ENCODE measurements around the gene SPI1.
"Not testable (repeated sequence)": the region's sequence is repeated elsewhere in the genome, so short reads cannot be mapped to it uniquely, and the experiment has no call there.

Gene SPI1

GRCh38 chr11:47337229-47337924 is 41.0 kb downstream of the SPI1 start:
- no peak for DNase-seq

GRCh38 chr11:47336595-47336994 is 41.8 kb downstream of the SPI1 start:
- no peak for DNase-seq

DNA sequence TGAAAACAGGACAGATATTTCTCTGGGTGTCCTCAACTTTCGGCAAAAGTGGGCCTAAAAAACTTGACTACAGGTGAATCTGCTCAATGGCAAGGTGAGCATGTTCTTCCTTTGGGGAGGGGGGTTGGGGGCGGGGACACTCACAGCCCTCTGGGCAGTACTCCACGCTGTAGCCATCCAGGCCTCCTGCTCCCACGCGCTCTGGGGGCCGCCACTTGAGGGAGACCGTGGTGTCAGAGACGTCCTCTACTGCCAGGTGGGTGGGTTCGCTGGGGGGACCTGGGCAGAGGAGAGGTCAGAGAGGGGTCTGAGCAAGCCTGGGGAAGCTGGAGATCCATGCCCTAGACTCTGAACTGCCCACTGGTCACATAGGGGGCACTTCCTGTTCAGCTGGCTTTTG is 42.6 kb downstream of the SPI1 start:
- no peak for DNase-seq

- not testable (repeated sequence) for DNase-seq
Measured at GRCh38 chr11:47334699-47335411, 43.5 kb downstream of the SPI1 start.

DNA sequence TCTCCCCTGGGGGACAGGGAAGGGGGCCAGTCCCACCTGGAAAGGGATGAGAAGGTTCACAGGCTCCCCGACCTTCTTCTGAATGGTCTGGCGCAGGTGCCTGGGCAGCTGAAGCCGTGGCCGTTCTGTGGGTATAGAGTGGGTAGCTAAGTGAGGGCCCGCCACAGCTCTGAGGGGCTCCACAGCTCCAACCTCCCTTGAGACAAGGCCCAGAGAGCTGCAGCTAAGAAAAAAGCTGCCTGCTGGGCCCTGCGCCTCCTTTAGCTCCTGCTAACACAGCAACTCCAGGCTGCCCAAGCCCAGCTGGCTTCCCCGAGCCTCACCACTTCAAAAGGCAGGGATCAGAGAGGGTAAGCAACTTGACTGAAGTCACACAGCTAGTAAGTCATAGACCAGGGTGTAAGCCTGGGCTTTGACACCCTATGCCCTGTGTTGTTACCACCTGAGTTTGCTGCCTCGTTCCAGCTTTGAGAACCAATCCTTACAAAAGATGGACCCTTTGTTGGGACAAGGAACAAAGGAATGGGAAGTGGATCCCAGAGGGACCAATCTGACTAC is 44.4 kb downstream of the SPI1 start:
- DNase-seq, result no peak

DNA sequence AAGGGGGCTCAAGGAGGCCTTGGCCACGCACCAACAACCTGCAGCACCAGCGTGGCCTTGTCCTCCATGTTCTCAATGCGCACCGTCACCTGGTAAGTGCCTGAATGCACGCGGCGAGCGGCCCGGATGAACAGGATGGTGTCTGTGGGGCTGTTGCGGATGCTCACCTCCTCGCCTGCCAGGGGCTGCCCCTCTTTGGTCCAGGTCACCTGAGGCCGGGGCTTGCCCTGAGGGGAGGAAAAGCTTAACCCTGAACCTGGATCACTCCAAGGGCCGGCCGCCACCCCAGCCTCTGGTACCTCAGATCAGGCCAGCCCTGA is 44.9 kb downstream of the SPI1 start:
- DNase-seq, result no peak

- DNase-seq, result no peak
Measured at GRCh38 chr11:47332791-47333525, 45.4 kb downstream of the SPI1 start.

GRCh38 chr11:47332303-47332711 is 46.0 kb downstream of the SPI1 start:
- DNase-seq, result no peak

- DNase-seq, result no peak
Measured at GRCh38 chr11:47331454-47332302, 46.7 kb downstream of the SPI1 start.

- DNase-seq, result no peak
Measured at GRCh38 chr11:47329987-47330931, 48.1 kb downstream of the SPI1 start.

- DNase-seq, result no peak
Measured at GRCh38 chr11:47329431-47329986, 48.8 kb downstream of the SPI1 start.

DNA sequence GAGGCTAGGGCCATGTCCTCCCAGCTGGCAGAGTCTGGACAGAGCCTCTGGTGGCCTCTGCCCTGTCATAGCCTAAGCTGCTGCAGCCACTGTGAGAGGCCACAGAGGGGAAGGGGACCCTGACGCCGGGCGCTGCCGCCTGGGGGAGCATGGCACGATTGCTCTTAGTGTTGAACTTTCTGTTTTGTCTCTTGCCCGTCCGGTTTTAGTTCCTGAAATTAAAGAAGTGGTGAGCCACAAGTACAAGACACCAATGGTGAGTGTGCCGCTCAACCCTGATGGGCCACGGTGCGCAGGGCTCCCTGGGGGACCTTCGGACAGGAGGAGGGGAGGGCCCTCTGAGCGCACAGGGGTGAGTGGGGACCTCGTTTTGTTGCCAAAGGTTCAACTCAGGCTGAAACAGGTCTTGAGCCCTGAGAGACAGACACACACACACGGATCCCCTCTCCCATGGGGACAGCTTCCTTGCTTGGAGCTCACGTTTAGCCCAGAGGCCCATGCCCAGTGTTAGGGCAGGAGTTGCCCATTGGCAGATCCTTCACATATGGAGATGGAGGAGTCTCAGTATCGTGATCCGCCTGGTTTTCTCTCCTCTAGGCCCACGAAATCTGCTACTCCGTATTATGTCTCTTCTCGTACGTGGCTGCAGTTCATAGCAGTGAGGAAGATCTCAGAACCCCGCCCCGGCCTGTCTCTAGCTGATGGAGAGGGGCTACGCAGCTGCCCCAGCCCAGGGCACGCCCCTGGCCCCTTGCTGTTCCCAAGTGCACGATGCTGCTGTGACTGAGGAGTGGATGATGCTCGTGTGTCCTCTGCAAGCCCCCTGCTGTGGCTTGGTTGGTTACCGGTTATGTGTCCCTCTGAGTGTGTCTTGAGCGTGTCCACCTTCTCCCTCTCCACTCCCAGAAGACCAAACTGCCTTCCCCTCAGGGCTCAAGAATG is 49.6 kb downstream of the SPI1 start:
- no peak for DNase-seq

DNA sequence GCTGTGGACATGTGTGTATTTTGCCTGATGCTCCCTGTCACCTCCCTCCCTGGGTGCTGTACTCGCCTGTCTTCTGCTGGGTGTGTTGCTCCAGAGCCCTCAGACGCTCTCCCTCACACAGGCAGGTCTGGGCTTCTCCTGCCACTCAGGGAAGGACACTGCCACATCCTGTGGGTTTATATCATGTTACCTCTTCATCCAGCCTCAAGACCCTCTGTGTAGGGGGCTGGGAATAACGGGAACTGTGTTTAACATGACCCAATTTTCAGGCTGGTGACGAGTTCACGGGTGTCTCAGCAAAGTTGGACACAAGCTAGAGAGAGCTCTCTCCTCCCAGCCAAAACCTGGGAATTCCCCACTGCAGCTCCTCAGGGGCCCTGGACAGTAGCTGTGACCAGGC is 50.4 kb downstream of the SPI1 start:
- no peak for DNase-seq

DNA sequence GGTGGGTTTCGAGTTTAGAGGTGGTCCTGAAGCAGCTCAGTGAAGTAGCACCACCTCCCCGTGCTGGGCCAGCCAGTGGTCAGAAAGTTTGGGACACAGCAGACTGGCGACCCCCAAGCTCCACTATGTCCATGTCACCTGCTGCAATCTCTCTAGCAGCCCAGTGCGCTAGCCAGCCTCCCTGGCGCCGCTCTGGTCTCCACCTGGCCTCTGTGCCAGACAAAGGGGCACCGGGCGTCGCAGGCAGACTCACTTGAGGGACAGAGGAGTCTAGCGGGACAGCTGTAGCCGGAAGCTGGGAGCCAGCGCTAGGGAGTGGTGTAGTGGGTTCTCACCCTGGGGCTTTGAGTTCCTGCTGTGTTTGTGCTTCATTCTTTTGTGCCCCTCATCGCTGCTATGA is 51.3 kb downstream of the SPI1 start:
- DNase-seq, result no peak

DNA sequence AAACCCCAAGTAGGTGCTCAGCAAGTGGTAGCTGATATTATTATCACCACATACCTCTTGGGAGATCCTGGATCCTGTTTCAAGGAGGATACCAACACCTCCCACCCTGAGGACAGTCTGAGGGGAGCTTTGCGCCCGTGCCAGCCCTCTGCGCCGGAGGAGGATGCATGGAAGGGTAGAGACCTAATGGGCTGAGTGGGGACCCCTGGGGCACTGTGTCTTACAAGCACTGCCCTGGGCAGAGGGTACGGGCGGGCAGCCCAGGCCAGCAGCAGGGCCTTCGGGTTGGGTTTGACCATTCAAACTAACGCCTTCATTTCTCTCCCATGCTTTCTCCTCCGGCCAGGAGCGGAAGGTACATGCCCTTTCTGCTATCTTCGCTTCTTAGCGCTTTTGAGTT is 52.1 kb downstream of the SPI1 start:
- DNase-seq, result no peak

DNA sequence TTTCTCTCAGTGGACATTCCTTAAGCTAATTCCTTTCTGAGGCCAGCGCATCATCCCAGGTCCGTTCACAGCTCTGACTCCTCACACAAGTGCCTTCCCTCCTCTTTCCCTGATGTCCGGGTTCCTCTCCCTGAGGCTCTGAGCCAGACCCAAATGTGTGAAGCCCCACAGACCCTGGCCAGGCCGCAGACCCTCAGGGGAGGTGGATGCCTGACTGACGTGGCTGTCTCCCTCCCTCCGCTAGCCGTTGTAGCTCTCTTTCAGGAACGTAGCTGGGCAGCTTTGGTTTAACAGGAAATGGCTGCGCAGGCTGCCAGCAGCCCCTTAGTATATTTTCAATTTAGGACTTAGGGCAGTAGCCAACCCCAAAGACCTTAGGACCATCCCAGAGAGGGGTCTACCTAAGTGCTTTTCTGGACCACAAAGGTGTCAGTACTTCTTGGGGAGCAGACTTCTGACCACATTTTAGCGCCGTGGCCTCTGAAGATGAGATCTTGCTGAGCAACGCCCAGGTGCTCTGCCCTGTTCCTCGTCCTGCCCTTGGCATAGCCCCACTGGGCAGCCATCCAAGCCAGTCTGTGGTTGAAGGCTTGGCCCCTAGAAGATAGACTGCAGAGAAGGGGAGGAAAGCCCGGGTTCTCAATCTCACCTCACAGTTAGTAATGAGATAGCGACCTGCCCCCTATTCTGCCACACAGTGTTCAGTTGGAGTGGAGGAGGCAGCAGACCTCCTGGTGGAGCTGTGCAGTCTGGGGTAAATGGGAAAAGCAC is 52.9 kb downstream of the SPI1 start:
- no peak for DNase-seq

DNA sequence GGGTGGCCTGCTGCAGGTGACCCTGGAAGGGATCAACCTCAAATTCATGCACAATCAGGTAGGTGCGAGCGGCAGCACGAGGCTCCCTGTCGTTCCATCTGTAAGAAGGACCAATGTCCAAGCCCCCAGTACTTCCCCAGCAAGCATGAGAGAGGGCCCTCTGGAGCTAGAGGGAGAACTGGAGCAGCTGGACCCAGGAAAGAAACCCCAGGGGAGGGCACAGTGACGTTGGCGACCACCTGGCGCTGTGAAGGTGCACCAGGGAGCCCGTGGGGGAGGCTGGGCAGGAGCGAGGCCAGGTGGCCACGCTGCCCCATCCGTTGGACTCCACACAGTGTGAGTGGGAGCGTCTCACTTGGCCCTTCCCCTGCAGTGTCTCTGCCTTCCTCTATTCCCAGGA is 53.8 kb downstream of the SPI1 start:
- no peak for DNase-seq

DNA sequence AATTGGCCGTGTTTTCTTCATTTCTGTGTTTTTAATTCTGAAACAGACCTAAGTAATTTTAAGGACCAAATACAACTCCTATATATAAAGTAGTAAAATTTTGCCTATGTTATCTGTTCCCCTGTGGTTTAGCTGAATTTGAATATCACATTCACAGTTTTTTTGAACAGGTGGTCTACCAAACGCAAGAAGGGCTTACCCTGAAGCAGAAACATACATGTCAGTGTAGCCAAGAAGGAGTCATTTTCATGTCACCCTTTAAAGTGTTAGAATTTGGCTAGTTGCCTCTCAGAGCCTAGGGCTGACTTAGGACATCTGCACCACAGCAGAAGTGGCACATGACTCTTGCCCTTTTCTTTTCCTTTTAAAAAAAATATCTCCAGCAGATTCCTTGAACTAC is 60.2 kb downstream of the SPI1 start:
- no peak for DNase-seq

DNA sequence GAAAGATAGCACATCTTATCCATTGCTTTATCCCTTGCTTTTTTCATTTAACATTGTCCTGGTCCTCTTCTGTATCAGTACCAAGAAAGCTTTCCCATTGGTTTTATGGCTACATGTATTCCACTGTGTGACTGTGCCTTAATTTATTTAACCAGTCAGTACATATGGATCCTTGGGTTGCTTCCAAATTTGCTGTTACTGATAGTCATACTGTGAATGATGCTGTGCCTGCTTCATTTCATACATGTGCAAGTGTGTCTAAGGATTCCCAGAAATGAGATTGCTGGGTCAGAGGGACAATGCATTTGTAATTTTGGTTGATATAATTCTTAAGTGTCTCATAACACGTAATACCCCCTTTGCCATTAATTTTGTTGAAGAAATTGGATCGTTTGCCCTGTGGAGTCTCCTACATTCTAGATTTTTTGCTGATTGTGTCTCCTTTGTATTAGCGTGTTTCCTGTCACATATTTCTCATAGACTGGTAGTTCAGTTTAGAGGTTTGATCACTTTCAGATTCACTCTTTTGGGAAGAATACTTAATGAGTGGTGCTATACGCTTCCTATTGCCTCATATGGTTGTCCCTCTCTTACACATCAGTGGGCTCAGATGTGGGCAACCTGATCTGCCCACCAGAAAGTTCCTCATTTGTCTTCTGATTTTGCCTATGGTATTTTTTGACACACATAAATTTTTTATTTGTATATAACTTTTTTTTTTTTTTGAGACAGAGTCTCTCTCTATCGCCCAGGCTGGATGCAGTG is 61.1 kb downstream of the SPI1 start:
- DNase-seq, result no peak

Data from left hindlimb (tissue), 1 donor.